Left forelimb (tissue), 1 donor: ENCODE measurements around the gene CLDN3.
"Not testable (repeated sequence)": the region's sequence is repeated elsewhere in the genome, so short reads cannot be mapped to it uniquely, and the experiment has no call there.

Source experiments
- DNase-seq: peaks from one replicate; pipeline ENCODE4 v3.0.0-alpha.2; 2018; ENCODE audit warnings: low spot score

Gene CLDN3

GRCh38 chr7:73770002-73770859, at the start of gene CLDN3:
Gene CLDN3 (minus strand): TSS chr7:73770270. CDS start chr7:73770049, 221 bp downstream.
- DNase-seq: no peak

GRCh38 chr7:73817121-73817520, 47.1 kb upstream of the CLDN3 start:
- no peak for DNase-seq

- no peak for DNase-seq
Measured at GRCh38 chr7:73815436-73815835, 45.4 kb upstream of the CLDN3 start.

DNA sequence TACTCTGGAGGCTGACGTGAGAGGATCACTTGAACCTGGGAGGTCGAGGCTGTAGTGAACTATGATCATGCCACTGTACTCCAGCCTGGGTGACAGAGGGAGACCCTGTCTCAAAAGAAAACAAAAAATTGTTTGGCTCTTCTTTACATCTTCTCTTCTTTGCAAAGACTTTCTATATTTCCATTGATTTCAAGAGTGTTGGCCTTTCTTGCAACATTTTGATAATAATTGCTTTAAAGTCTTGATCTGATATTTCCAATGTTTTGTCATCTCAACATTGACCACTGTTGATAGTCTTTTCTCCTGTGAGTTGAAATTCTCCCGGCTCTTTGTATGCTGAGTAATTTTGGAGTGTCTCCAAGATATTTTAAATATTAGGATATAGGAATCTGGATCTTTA, 42.9 kb upstream of the CLDN3 start:
- DNase-seq: no peak

DNA sequence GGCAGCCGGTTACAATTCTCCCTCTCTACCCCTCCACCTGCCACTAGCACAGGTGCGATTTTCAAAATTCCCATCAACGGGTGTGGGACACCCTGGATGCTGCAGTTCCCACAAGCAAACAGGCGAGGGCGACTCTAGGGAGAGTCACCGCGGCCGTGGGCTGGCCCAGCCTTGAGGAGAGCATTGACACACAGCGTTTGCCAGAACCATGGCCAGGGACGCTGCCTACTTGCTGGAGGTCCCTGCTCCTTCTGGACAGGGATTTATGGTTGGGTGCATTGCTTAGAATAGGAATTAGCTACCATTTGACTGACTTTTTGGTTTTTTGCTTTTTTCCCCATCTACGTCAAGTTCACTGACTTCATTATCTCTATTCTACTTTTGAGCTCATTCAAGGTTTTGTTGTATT, 41.7 kb upstream of the CLDN3 start:
- DNase-seq: no peak

DNA sequence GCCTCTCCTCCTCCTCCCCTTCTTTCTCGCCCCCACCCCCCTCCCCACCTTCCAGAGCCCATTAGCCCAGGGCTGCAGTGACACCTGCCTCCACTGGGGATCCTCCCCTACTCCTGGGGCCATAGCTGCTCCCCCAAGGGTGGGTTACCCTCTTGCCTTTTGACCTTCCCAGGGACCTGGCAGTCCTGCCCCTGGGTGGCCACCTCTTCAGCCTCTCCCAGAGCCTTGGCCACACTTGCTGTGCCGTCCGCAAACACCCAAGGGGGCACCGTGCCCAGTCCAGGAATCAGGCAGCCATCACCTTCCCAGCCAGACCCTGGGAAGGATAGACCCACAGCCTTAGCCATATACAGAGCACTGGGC, 40.9 kb upstream of the CLDN3 start:
- no peak for DNase-seq

- DNase-seq: no peak
Measured at GRCh38 chr7:73809467-73809951, 39.4 kb upstream of the CLDN3 start.

- DNase-seq: no peak
Measured at GRCh38 chr7:73802459-73802858, 32.4 kb upstream of the CLDN3 start.

DNA sequence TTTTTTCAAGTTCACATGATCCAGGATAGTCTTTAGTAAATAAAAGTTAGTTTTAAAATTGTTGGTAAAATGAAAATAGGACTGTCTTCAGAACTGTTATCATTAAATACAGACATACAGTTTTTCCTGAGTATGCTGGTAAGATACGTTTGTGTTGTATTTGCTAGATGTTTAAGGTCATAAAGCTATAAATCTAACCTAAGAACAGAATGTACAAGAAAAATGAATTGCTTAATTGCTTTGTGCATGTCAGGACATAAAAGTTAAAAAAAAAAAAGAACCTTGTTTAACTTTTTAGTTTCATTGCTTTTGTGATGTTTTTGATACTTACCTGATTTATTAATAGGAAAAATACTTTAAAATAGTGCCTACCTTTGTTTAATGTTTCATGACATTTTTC, 31.5 kb upstream of the CLDN3 start:
- no peak for DNase-seq

GRCh38 chr7:73799282-73800141, 29.4 kb upstream of the CLDN3 start:
- DNase-seq: no peak

GRCh38 chr7:73797176-73797575, 27.1 kb upstream of the CLDN3 start:
- not testable (repeated sequence) for DNase-seq

GRCh38 chr7:73796656-73797055, 26.6 kb upstream of the CLDN3 start:
- DNase-seq: not testable (repeated sequence)

DNA sequence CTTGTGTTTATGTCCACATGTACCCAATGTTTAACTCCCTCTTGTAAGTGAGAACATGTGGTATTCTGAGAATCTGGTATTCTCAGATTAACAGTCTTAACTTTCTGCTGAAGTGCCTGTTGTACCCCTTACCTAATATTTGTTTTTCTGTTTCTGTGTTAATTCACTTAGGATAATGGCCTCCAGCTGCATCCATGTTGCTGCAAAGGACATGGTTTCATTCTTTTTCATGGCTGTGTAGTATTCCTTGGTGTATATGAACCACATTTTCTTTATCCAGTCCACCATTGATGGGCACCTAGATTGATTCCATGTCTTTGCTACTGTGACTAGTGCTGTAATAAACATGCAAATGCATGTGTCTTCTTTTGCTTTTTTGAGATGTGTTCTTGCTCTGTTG, 25.1 kb upstream of the CLDN3 start:
- DNase-seq: not testable (repeated sequence)

DNA sequence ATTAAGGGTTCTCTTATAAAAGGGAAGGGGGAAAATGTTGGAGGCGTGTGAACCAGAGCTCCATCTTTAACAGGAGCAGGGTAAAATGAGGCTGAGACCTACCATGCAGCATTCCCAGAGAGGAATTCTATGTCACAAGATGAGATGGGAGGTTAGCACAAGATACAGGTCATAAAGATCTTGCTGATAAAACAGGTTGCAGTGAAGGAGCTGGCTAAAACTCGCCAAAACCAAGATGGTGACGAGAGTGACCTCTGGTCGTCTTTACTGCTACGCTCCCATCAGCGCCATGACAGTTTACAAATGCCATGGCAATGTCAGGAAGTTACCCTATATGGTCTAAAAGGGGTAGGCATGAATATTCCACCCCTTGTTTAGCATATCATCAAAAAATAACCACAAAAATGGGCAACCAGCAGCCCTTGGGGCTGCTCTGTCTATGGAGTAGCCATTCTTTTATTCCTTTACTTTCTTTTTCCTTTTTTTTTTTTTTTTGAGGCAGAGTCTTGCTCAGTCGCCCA, 21.2 kb upstream of the CLDN3 start:
- DNase-seq: not testable (repeated sequence)

DNA sequence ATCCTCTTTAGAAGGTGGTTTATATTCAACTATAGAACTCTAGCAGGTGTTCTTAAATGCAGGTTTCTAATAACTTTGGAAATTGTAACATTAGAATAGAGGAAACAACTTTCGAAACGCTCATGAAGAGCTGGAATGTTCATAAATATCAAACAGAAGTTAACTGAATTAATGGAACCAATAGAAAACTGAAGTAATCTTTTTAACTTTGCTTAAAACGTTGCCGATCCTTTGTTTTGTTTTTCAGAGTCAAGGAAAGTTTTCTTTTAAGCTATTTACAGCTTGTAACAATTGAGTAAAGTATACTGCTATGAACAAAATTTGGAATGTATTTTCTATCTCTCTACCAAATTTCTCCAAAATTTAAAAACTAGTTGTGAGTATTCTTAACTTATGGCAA, 19.0 kb upstream of the CLDN3 start:
- DNase-seq: no peak

DNA sequence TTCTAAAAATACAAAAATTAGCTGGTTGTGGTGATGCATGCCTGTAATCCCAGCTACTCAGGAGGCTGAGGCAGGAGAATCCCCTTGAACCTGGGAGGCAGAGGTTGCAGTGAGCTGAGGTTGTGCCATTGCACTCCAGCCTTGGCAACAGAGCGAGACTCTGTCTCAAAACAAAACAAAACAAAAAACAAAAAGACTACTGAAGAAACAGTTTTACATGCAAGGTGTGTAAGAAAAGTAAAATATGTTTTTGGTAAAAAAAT, 17.6 kb upstream of the CLDN3 start:
- not testable (repeated sequence) for DNase-seq

DNA sequence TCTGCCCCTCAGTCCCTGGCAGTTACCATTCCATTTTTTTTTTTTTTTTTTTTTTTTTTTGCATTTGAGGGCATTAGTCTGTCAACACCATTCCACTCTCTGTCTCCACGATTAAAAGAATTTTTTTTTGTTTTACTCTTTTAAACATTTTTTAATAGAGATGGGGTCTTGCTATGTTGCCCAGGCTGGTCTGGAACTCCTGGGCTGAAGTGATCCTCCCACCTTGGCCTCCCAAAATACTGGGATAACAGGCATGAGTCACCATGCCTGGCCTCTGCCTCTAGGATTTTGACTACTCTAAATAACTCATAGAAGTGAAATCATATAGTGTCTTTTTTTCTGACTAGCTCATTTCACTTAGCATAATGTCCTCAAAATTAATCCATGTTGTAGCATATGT, 16.5 kb upstream of the CLDN3 start:
- no peak for DNase-seq

GRCh38 chr7:73779517-73779916, 9.4 kb upstream of the CLDN3 start:
- no peak for DNase-seq

- DNase-seq: no peak
Measured at GRCh38 chr7:73778801-73779389, 8.8 kb upstream of the CLDN3 start.

GRCh38 chr7:73774923-73775322, 4.9 kb upstream of the CLDN3 start:
- no peak for DNase-seq

GRCh38 chr7:73773700-73774517, 3.8 kb upstream of the CLDN3 start:
- no peak for DNase-seq
